Activated T-cell treated with anti-CD3 and anti-CD28 coated beads for 48 hours (primary cell): ENCODE data around the gene CNN2.
A peak's percentile ranks its signal among the peaks of the same experiment; 100 is the strongest.

Experiments
- DNase-seq: peaks from one replicate; pipeline ENCODE4 v3.0.0-alpha.2; 2020; ENCODE audit warnings: low read depth

The CNN2 gene

DNA sequence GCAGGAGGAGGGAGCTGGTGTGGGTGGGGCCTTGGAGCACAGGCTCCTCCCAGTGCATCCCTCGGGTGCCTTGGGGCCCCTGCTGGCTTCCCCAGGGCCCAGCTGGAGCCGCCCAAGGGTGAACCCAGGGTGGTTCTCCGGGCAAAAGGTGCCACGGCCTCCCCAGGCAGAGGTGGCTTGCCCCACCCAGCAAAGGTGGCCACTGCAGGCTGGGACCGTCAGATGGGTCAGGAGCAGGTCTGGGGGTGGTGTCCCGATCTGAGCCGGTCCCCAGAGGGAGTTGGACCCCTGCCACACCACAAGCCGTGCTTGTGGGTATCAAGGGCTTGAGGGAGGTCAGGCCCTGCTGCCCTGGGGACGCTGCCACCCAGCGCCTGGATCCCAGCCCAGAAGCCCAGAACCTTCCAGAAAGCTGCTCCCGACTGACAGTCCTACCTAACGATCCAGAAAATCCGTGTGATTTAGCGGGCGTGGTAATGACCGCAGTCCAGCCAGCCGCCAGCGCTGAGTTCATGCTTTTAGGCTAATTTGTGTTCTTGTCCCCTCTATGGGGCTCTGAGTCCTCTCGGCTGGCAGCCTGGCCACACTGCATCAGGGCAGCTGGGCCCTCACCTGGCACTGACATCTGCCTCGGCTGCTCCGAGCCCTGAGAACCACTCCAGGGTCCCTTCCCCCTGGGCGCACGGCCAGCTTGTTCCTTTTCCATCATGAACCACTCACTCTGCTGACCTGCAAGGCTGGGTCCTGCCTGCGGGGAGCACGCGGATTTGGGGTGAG, 31.2 kb upstream of the CNN2 start:
- DNase-seq = no peak

DNA sequence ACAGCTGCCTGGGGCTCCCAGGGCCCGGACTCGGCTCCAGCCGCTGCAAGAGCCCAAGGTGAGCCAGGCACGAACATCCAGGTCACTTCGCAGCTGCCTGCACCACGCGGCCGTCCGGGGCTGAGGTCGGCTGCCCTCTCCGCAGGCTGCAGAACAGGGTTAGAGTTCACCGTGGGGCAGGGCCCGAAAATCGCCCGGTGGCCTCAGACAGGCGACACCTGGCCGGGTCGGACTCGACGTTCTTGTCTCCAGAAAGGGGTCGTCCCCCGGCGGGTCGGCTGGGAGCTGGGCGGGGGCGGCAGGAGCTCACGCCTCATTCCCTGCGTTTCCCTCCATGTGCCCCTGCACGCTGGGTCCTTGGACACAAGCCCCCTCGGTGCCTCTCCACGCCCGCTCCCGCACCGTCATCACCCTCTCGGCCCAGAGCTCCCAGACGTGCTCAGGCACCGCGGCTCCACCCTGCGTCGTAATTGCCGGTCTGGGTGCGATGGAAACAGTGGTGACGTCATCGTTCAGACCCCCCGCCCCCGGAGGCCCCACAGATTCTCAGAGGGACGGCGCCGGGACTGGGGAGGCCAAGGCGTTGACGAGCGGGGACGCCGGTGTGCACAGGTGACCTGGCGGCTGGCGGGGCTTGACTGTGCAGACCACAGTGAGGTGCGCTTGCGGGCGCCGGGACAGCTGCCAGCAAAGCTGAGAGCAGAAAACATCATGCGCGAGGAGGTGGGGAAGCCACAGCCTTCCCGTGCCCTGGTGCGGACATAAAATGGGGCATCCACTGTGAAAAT, 30.2 kb upstream of the CNN2 start:
- peak; percentile 48 for DNase-seq

DNA sequence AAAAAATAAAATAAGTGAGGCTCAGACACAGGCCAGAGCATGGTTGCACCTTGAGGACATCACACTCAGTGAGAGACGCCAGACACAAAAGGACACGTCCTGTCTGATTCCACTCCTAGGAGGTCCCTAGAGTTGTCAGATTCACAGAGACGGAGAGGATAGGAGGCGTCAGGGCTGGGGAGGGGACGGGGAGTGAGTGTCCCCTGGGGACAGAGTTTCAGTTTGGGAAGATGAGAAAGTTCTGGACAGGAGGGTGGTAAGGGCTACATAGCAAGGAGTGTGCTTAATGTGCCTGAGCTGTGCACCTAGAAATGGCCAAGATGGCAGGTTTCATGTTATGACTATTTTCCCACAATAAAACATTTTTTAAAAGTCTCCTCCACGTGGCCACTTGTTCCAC, 28.3 kb upstream of the CNN2 start:
- DNase-seq = no peak

DNA sequence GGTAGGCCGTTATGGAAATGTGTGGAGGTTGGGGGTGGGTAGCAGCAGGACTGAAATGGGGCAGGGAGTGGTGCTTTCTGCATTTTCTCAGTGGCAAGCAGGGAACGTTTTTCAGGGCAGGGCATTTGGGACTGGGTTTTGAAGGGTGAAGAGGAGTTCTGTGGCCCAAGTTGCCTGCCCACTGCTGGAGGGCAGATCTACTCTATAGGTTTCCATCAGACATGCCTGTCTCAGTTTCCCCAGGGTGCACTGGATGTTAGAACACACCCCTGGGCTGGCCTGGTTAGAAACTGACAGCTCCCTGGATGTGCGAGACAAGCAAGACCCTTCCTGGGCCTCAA, 27.1 kb upstream of the CNN2 start:
- DNase-seq = no peak

GRCh38 chr19:1000095-1000494, 26.3 kb upstream of the CNN2 start, which contains the start of gene GRIN3B:
TSS of gene GRIN3B (plus strand) at chr19:1000419. CDS start at chr19:1000438, 19 bp downstream.
- peak; percentile 70 for DNase-seq

GRCh38 chr19:1000591-1001537, 25.5 kb upstream of the CNN2 start:
- no peak for DNase-seq

DNA sequence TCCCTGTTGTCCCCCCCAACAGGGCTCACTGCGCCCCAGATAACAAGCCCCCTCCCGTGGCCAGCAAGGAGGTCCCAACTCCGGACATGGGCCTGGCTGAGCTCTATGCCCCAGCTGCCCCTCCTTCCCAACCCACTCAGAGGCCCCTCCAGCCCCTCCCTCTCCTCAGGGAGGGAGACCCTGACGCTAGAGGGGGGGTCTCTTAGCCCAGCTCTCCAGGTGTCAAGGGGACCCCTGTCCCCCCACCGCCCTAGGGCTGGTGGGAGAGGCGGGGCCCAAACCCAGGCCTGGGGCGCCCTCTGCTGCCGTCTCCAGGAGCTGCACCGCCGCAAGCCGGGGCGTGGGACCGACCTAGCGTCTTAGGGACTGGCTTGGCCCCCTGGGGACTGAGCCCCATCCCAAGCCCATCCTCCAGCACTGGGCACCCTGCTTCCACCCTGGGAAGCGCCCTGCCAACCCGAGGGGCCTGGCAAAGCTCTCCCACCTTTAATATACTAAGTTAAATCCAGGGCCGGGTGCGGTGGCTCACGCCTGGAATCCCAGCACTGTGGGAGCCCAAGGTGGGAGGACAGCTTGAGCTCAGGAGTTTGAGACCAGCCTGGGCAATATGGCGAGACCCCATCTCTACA, 24.8 kb upstream of the CNN2 start:
- DNase-seq = peak; percentile 71

- DNase-seq = no peak
Measured at GRCh38 chr19:1002600-1002999, 23.8 kb upstream of the CNN2 start.

- DNase-seq = no peak
Measured at GRCh38 chr19:1003283-1003682, 23.1 kb upstream of the CNN2 start.

DNA sequence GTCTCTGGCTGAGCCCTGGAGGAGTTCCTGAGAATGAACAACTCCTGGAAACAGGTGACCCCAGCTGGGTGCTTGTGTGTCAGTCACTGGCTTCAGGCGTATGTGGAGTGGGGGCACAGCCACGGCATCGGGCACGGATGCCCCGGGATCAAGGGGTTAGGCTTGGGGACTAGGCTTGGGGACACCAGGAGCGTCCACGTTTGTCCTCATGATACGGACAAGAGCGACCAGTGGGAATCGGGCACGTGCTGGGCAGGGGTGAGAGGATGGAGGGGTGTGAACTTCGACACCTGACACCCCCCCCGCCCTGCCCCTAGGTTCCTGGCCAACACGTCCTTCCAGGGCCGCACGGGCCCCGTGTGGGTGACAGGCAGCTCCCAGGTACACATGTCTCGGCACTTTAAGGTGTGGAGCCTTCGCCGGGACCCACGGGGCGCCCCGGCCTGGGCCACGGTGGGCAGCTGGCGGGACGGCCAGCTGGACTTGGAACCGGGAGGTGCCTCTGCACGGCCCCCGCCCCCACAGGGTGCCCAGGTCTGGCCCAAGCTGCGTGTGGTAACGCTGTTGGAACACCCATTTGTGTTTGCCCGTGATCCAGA, 22.1 kb upstream of the CNN2 start:
- no peak for DNase-seq

DNA sequence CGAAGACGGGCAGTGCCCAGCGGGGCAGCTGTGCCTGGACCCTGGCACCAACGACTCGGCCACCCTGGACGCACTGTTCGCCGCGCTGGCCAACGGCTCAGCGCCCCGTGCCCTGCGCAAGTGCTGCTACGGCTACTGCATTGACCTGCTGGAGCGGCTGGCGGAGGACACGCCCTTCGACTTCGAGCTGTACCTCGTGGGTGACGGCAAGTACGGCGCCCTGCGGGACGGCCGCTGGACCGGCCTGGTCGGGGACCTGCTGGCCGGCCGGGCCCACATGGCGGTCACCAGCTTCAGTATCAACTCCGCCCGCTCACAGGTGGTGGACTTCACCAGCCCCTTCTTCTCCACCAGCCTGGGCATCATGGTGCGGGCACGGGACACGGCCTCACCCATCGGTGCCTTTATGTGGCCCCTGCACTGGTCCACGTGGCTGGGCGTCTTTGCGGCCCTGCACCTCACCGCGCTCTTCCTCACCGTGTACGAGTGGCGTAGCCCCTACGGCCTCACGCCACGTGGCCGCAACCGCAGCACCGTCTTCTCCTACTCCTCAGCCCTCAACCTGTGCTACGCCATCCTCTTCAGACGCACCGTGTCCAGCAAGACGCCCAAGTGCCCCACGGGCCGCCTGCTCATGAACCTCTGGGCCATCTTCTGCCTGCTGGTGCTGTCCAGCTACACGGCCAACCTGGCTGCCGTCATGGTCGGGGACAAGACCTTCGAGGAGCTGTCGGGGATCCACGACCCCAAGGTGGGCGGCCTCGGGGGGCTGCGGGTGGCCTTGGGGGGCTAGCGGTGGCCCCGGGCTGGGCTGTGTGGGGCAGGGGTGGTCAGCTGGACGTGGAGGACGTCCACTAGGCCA, 21.4 kb upstream of the CNN2 start:
- no peak for DNase-seq

DNA sequence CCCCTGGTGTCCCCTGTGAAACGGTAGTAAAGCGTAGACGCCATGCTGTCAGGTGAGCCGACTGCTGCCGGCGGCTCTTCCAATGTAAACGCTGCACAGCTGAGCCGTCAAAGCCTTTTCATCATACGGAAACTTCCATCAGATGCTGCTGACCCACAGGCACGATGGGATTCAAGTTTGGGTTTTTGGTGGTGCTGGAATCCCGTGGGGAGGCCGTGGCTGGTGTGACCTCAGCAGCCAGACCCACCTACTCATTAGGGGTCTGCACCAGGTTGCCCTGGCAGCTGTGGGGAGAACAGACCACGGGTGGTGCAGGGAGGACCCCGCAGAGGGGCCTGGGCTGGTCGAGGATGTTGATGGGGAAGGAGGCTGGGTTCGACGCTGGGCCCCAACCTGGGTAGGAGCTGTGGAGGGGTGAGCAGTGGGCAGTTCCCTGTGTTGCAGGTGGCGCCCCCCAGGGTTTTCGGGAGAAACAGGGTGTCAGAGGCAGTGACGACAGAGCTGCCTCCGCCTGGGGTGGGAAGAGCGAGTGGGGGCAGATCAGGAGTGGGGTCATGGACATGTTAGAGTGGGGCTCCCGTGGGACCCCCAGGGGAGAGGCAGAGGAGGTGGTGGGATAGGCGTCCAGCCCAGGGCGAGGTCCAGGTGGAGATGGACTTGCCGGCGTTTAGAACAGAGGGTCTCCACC, 19.6 kb upstream of the CNN2 start:
- no peak for DNase-seq

DNA sequence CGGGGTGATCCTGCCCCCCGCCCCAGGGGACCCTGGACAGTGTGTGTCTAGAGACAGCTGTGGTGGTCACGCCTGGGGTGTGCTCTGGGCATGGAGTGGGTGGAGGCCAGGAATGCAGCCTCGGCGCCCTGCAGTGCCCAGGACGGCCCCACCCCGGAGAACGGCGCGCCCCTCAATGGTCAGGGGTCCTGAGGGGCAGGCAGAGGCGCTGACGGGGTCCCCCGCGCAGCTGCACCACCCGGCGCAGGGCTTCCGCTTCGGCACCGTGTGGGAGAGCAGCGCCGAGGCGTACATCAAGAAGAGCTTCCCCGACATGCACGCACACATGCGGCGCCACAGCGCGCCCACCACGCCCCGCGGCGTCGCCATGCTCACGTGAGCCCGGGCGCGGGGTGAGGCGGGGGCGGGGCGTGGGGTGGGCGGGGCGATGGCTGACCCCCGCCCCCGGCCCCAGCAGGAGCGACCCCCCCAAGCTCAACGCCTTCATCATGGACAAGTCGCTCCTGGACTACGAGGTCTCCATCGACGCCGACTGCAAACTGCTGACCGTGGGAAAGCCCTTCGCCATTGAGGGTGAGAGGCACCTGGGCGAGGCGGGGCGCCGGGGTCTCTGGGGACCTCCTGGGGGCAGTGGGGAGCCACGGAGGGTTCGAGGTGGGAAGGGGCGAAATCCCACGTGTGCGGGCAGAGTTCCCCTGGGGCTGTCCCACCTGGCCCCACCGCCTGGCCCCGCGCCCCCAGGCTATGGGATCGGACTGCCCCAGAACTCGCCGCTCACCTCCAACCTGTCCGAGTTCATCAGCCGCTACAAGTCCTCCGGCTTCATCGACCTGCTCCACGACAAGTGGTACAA, 18.8 kb upstream of the CNN2 start:
- DNase-seq = no peak

DNA sequence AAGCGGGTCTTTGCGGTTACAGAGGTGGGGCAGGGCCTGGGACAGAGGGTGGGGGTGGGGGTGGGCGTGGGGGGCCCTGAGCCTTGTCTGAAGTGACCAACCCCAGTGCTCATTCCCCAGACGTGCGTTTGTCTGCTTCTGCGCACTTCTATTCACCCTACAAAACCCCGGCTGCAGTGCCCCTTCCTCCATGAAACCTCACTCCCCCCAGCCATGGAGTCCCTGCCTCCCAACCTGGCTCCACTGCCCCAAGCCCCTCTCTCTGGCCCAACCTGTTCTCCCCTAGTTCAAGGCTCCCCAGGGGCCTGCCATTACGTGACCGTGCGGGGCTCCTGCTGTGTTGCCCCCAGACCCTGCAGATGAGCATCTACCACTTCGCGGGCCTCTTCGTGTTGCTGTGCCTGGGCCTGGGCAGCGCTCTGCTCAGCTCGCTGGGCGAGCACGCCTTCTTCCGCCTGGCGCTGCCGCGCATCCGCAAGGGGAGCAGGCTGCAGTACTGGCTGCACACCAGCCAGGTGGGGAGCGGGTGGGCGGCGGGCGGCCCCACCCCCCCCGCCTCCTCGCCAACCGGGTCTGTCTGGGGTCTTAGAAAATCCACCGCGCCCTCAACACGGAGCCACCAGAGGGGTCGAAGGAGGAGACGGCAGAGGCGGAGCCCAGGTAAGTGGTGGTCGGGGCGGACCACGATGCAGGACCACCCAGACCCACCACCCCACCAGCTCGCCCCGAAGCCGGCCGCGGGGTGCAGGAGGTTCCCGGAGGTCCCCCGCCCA, 18.0 kb upstream of the CNN2 start:
- DNase-seq = no peak

DNA sequence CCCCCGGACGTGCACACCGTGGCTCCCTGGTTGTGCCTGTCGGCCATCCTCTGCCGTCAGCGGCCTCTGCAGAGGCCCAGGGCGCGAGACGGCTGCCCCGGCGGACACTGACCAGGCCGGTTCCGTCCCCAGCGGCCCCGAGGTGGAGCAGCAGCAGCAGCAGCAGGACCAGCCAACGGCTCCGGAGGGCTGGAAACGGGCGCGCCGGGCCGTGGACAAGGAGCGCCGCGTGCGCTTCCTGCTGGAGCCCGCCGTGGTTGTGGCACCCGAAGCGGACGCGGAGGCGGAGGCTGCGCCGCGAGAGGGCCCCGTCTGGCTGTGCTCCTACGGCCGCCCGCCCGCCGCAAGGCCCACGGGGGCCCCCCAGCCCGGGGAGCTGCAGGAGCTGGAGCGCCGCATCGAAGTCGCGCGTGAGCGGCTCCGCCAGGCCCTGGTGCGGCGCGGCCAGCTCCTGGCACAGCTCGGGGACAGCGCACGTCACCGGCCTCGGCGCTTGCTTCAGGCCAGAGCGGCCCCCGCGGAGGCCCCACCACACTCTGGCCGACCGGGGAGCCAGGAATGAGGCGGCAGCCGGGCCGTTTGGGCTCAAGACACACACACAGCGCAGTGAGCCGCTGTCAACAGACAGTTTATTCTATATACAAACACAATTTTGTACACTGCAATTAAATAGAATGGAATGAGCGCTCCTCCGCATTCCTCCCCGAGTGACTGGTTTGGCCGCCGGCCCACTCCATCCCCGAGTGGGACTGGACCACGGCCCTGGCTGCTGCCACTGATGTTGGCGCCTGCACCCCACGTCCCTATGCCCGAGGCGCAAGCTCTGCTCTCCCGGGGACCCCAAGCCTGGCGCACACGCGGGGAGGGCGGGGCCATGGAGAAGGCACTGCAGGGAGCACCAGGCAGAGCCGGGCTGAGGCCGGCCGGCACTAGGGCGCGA, 17.1 kb upstream of the CNN2 start:
- DNase-seq = no peak

DNA sequence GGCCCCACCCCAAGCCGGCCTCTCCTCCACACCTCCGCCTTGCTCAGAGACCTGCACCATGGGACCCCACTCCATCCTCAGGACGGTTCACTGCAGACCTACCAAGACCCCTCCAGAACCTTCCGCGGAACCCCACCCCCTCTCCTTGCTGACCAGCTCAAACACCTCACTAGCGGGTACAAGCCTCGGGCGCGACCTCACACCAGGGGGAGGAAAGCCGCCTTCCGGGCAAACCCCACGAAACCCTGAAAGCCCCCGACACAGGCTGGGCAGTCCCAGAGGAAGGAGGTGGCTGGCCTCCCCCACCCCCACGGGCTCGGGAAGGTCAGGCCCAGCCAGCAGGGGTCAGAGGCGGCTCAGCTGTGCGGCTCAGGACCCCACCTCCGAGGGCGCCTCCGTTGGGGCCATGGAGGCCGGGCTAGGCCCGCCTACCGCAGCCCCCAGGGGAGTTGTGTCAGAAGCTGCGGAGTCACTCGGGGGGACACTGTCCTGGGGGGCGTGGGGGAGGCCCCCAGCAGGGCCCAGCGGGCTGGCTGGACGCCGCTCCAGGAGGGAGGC, 16.3 kb upstream of the CNN2 start:
- DNase-seq = no peak
